Measurements from ENCODE around the gene NPAS1.

DNA sequence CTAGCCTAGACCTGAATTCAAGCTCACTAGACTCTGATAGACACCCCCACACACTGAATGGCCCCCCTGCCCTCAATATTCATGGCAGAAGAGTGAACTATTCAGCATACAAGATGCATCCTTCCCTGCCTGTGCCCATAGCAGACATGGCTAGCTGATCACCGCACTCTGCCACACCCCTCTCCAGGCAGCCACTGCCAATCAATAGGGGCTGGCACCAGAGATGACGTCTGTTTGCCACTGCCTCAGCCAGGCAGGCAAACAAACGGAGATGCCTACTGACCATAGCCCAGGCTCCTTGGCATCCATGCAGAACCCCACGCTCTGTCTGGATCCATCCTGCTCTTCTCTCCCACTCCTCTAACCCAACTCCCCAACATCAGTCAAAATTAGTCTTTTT is 13.8 kb upstream of the NPAS1 start:
- TF ChIP-seq CTCF (IDR thresholded peaks at IDR 0.05 in 2 of 3, conservative IDR thresholded peaks at IDR 0.05 in 1 of 3; ENCODE audit: borderline replicate concordance in 1 of 3, insufficient read depth in 1 of 3, low read depth in 2 of 3, low read length in 2 of 3) = no peak
- TF ChIP-seq EZH2 (IDR thresholded peaks at IDR 0.05) = no peak
- no peak for TF ChIP-seq POLR2A (IDR thresholded peaks at IDR 0.05; ENCODE audit: borderline replicate concordance, extremely low read depth, insufficient read depth, insufficient read length)
